ENCODE measurements around the gene TMOD2.
A peak's percentile ranks its signal among the peaks of the same experiment; 100 is the strongest.
"Not testable (repeated sequence)": the region's sequence is repeated elsewhere in the genome, so short reads cannot be mapped to it uniquely, and the experiment has no call there.

TMOD2 gene

DNA sequence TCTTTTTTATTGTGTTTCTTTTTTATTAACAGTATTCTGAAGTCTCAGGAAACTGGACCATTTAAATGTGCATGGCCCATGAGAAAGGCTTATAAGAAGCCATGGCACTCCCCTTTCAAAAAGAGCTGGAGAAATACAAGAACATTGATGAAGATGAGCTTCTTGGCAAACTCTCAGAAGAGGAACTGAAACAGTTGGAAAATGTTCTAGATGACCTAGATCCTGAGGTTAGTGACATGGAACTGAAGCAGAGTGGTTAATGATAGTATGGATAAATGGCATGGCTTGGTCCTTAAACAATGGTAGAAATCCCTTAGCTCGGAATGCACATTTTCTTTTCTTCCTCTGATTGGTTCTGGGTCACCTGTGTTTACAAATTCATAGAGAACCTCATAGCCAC, 14.9 kb downstream of the TMOD2 start:
- in situ Hi-C loops (cut with HindIII; ENCODE audit: low pct_unique_long_range_greater_than_20kb, low sequenced_read_pairs) = no loop called here
- TF ChIP-seq JUND (IDR thresholded peaks at IDR 0.05; ENCODE audit: low read depth) = no peak
- no peak for DNase-seq (ENCODE audit: low read depth in 1 of 2, low spot score in 1 of 2)

GRCh38 chr15:51768018-51768417, 16.6 kb downstream of the TMOD2 start:
- no peak for TF ChIP-seq JUND (IDR thresholded peaks at IDR 0.05; ENCODE audit: low read depth)
- no peak for DNase-seq (ENCODE audit: low read depth in 1 of 2, low spot score in 1 of 2)
- in situ Hi-C loops (cut with HindIII; ENCODE audit: low pct_unique_long_range_greater_than_20kb, low sequenced_read_pairs) = no loop called here

- TF ChIP-seq JUND (IDR thresholded peaks at IDR 0.05; ENCODE audit: low read depth) = no peak
- in situ Hi-C loops (cut with HindIII; ENCODE audit: low pct_unique_long_range_greater_than_20kb, low sequenced_read_pairs) = no loop called here
- DNase-seq (ENCODE audit: low read depth in 1 of 2, low spot score in 1 of 2) = no peak
These were observed 19.5 kb downstream of the TMOD2 start for GRCh38 chr15:51770902-51771301.

GRCh38 chr15:51771773-51772172, 20.4 kb downstream of the TMOD2 start:
- DNase-seq (ENCODE audit: low read depth in 1 of 2, low spot score in 1 of 2) = no peak
- no peak for TF ChIP-seq JUND (IDR thresholded peaks at IDR 0.05; ENCODE audit: low read depth)
- in situ Hi-C loops (cut with HindIII; ENCODE audit: low pct_unique_long_range_greater_than_20kb, low sequenced_read_pairs) = no loop called here

DNA sequence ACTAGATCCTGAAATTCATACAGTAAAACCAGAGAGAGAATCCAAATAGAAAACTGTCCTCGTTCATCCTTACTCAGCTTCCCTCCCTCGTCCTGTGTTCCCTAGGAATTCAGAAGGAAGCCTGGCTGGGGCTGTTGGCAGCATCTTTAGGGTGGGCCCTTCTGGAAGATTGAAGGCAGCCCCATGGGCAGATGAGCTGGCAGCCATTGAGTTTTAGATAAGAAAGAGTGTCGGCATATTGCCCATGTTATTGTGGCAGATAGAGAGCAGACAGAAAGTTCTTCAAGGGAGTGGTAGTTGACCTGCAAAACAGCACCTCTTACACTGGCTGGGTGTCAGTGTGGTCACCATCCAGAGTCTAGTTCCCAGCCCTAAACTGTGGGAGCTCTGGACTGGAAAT, 23.5 kb downstream of the TMOD2 start:
- DNase-seq (ENCODE audit: low read depth in 1 of 2, low spot score in 1 of 2) = no peak
- in situ Hi-C loops (cut with HindIII; ENCODE audit: low pct_unique_long_range_greater_than_20kb, low sequenced_read_pairs) = no loop called here
- TF ChIP-seq JUND (IDR thresholded peaks at IDR 0.05; ENCODE audit: low read depth) = no peak

DNA sequence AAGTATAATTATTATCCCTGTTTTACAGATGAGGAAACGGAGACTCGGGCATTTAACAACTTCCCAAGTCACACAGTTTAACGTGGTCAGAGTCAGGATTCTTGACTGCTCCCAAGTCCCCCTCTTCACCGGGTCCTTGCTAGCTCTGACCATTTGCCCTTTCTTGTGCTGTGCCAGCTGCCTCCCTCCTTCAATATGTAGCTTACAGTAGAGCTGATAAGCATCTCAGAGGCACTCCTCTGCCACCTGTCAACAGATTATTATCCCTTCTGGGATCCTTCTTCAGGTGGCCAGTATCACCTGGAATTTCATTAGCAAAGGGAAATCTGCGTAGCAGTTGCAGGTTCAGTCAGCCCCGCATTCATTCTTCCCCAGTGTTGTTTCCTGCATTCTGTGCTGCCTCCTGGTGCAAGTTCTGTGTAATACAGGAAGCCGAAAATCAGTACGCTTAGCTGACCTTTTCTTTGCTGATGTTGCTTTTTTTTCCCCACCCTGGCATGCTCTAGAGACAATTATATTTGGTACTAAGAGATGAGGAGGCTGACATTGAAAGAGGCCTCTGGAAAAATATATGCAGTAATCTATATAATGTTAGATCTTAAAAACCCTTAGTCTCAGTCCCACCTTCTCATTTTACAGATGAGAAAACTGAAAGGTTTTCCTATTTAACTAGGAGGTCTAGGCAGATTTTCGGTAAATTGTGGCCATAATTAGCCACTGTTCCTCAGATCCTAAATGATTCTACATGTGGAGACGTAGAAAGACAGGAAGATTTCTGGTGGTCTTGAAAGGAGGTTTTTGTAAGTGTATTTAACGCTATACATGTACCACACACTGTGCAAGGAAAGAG, 24.8 kb downstream of the TMOD2 start:
- peak; percentile 16 to 69 for DNase-seq (ENCODE audit: low read depth in 1 of 2, low spot score in 1 of 2)
- in situ Hi-C loops (cut with HindIII; ENCODE audit: low pct_unique_long_range_greater_than_20kb, low sequenced_read_pairs) = no loop called here
- no peak for TF ChIP-seq JUND (IDR thresholded peaks at IDR 0.05; ENCODE audit: low read depth)

DNA sequence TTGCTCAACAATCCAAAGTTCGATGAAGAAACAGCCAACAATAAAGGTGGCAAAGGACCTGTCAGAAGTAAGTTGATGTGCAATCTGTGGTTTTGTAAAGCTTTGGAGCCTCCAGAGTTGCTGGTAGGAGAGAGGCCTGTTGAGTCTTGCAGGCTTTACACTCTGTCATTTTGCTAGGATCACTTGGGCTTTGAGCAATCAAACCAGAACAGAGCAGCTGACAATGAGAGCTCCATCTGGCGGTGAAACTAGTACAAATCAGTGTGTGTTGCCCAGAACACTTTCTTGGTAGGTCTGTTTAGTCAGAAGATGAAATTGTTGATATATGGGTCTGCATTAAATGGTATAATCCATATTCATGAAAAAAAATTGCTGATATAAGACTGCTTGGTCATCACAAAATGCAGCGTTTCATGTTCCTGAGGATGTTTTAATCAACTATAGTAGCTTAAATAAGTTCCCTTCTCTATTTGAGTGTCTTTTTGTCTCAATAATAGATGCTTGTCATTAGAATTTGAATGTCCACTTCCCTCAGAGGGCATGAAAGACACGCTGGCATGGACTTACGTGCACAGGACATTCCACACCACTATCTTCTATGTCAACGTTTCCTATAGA, 25.7 kb downstream of the TMOD2 start:
- peak; percentile 62 to 88 for DNase-seq (ENCODE audit: low read depth in 1 of 2, low spot score in 1 of 2)
- in situ Hi-C loops (cut with HindIII; ENCODE audit: low pct_unique_long_range_greater_than_20kb, low sequenced_read_pairs) = no loop called here
- TF ChIP-seq JUND (IDR thresholded peaks at IDR 0.05; ENCODE audit: low read depth) = no peak

GRCh38 chr15:51780636-51781035, 29.2 kb downstream of the TMOD2 start:
- no peak for TF ChIP-seq JUND (IDR thresholded peaks at IDR 0.05; ENCODE audit: low read depth)
- in situ Hi-C loops (cut with HindIII; ENCODE audit: low pct_unique_long_range_greater_than_20kb, low sequenced_read_pairs) = no loop called here
- no peak for DNase-seq (ENCODE audit: low read depth in 1 of 2, low spot score in 1 of 2)

DNA sequence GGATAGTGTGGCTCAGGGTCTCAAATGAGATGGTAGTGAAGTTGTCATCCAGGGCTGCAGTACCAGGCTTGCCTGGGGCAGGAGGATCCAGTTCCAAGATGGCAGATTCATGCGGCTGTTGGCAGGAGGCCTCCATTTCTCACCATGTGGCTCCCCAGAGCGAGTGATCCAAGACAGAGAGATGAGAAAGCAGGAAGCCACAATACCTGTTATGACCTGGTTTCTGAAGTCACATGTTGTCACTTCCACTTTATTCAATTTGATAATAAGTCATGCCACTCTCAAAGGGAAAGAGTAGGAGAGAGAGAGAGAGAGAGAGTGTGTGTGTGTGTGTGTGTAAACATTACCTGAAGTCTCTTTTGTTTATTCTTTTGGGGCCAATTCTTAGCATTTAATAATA, 30.1 kb downstream of the TMOD2 start:
- in situ Hi-C loops (cut with HindIII; ENCODE audit: low pct_unique_long_range_greater_than_20kb, low sequenced_read_pairs) = no loop called here
- no peak for DNase-seq (ENCODE audit: low read depth in 1 of 2, low spot score in 1 of 2)
- no peak for TF ChIP-seq JUND (IDR thresholded peaks at IDR 0.05; ENCODE audit: low read depth)

- no peak for TF ChIP-seq JUND (IDR thresholded peaks at IDR 0.05; ENCODE audit: low read depth)
- in situ Hi-C loops (cut with HindIII; ENCODE audit: low pct_unique_long_range_greater_than_20kb, low sequenced_read_pairs) = no loop called here
- peak in 1 of 2 experiments; percentile 51 for DNase-seq (ENCODE audit: low read depth in 1 of 2, low spot score in 1 of 2)
These were observed 31.0 kb downstream of the TMOD2 start for GRCh38 chr15:51782357-51782896.

GRCh38 chr15:51783967-51784366, 32.6 kb downstream of the TMOD2 start:
- TF ChIP-seq JUND (IDR thresholded peaks at IDR 0.05; ENCODE audit: low read depth) = no peak

GRCh38 chr15:51787130-51787529, 35.7 kb downstream of the TMOD2 start:
- DNase-seq (ENCODE audit: low read depth in 1 of 2, low spot score in 1 of 2); in situ Hi-C loops (cut with HindIII; ENCODE audit: low pct_unique_long_range_greater_than_20kb, low sequenced_read_pairs): not testable (repeated sequence)

More at GRCh38 chr15:51783967-51784366, 32.6 kb downstream of the TMOD2 start:
- in situ Hi-C loops (cut with HindIII; ENCODE audit: low pct_unique_long_range_greater_than_20kb, low sequenced_read_pairs) = no loop called here
- DNase-seq (ENCODE audit: low read depth in 1 of 2, low spot score in 1 of 2) = no peak

- in situ Hi-C loops (cut with HindIII; ENCODE audit: low pct_unique_long_range_greater_than_20kb, low sequenced_read_pairs); DNase-seq (ENCODE audit: low read depth in 1 of 2, low spot score in 1 of 2): not testable (repeated sequence)
These were observed 41.1 kb downstream of the TMOD2 start for GRCh38 chr15:51792474-51792873.
